Thyroid gland (tissue), 4 donors: ENCODE measurements around the gene SASH3.

Experiments used
- CTCF ChIP-seq, 6 experiments: fragments of 200-600 bp in 3 of 6; fragments of 450-650 bp in 3 of 6; sonication (generic) in 3 of 6; IDR thresholded peaks; one replicate each; pipeline ENCODE4 v1.5.1; 2016 to 2019; ENCODE audit warnings: antibody characterized with exemption in 6 of 6, mild to moderate bottlenecking in 2 of 6, inconsistent platforms in 1 of 6, moderate library complexity in 1 of 6
- POLR2A ChIP-seq, 2 donors: fragments of 450-650 bp; IDR thresholded peaks; one replicate each; pipeline ENCODE4 v1.6.1; 2017; ENCODE audit warnings: antibody characterized with exemption in 2 of 2, mild to moderate bottlenecking in 2 of 2, moderate library complexity in 1 of 2

- no peak for TF ChIP-seq CTCF (IDR thresholded peaks at IDR 0.05)
- no peak for TF ChIP-seq POLR2A (IDR thresholded peaks at IDR 0.05)
Observed at GRCh38 chrX:129780441-129781105, 824 bp downstream of the SASH3 start.
